NCI-H146 (cell line): ENCODE results near the gene PDCD1LG2.

Experiments
- DNase-seq: peaks from one replicate; lab custom pipeline; 2025; lab: John Stamatoyannopoulos, UW

Gene PDCD1LG2

GRCh38 chr9:5611321-5612184 lies 101.2 kb downstream of the PDCD1LG2 start:
- DNase-seq: no peak

- no peak for DNase-seq
Observed at GRCh38 chr9:5612185-5612530, 101.8 kb downstream of the PDCD1LG2 start.

GRCh38 chr9:5614192-5614591 lies 103.9 kb downstream of the PDCD1LG2 start:
- no peak for DNase-seq

- no peak for DNase-seq
Observed at GRCh38 chr9:5614985-5615384, 104.7 kb downstream of the PDCD1LG2 start.

GRCh38 chr9:5617749-5618148 lies 107.4 kb downstream of the PDCD1LG2 start:
- no peak for DNase-seq

- DNase-seq: no peak
Observed at GRCh38 chr9:5620494-5620893, 110.2 kb downstream of the PDCD1LG2 start.
